GM23338 (cell line): ENCODE measurements around the gene GRWD1. TPM values are rescaled to one million over a fixed set of nuclear protein-coding genes. Genes with fewer than 3 reads are reported as not detected.

Source experiments
- ATAC-seq: fragments of 200-7000 bp; cut with Tn5 transposase; 3 replicates; pipeline ENCODE4 v1.9.1; 2020
- DNase-seq: peaks from one replicate; pipeline ENCODE4 v3.0.0-alpha.2; 2015; ENCODE audit warnings: low spot score
- H2AFZ ChIP-seq: fragments of 200-600 bp; sonication (generic); 2 replicates; pipeline ENCODE4 v1.8.0; 2016; ENCODE audit warnings: antibody characterized with exemption, mild to moderate bottlenecking, moderate library complexity
- H3F3A ChIP-seq: fragments of 200-600 bp; sonication (generic); replicated peaks from 2 replicates; pipeline ENCODE4 v1.8.0; 2017; ENCODE audit warnings: antibody characterized with exemption, mixed run types, low read depth
- H3K27ac ChIP-seq: fragments of 200-600 bp; sonication (generic); 2 replicates; pipeline ENCODE4 v1.6.1; 2016; ENCODE audit warnings: low read depth
- H3K27me3 ChIP-seq: fragments of 200-600 bp; sonication (generic); 2 replicates; pipeline ENCODE4 v1.8.0; 2016; ENCODE audit warnings: mild to moderate bottlenecking, mixed run types, moderate library complexity; ENCODE audit not compliant: insufficient read depth
- H3K36me3 ChIP-seq: fragments of 200-600 bp; sonication (generic); 2 replicates; pipeline ENCODE4 v1.8.0; 2016; ENCODE audit warnings: mild to moderate bottlenecking; ENCODE audit not compliant: insufficient read depth
- H3K4me1 ChIP-seq: fragments of 200-600 bp; sonication (generic); 2 replicates; pipeline ENCODE4 v1.8.0; 2016; ENCODE audit warnings: mild to moderate bottlenecking, moderate library complexity; ENCODE audit not compliant: insufficient read depth
- H3K4me2 ChIP-seq: fragments of 200-600 bp; sonication (generic); 2 replicates; pipeline ENCODE4 v1.7.1; 2017; ENCODE audit warnings: mixed run types
- H3K4me3 ChIP-seq: fragments of 200-600 bp; sonication (generic); 2 replicates; pipeline ENCODE4 v1.6.1; 2016; ENCODE audit warnings: mixed run types
- H3K79me2 ChIP-seq: fragments of 200-600 bp; sonication (generic); replicated peaks from 2 replicates; pipeline ENCODE4 v1.8.0; 2017; ENCODE audit warnings: mild to moderate bottlenecking; ENCODE audit not compliant: insufficient read depth
- H3K9me2 ChIP-seq: fragments of 200-600 bp; sonication (generic); 2 replicates; pipeline ENCODE4 v1.8.0; 2017; ENCODE audit not compliant: insufficient read depth
- H4K20me1 ChIP-seq: fragments of 200-600 bp; sonication (generic); replicated peaks from 2 replicates; pipeline ENCODE4 v1.8.0; 2017; ENCODE audit warnings: mild to moderate bottlenecking; ENCODE audit not compliant: insufficient read depth
- H3K27ac Mint-ChIP-seq: 2 replicates; pipeline ENCODE4 v1.8.0; 2020; ENCODE audit warnings: inconsistent platforms, mild to moderate bottlenecking, moderate library complexity, mixed read lengths
- H3K27me3 Mint-ChIP-seq: 3 replicates; pipeline ENCODE4 v1.8.0; 2022; ENCODE audit warnings: low read depth, mild to moderate bottlenecking, moderate library complexity, mixed read lengths, inconsistent platforms; ENCODE audit not compliant: insufficient read depth, poor library complexity
- H3K36me3 Mint-ChIP-seq: 3 replicates; pipeline ENCODE4 v1.8.0; 2021; ENCODE audit warnings: low read depth, mild to moderate bottlenecking, inconsistent platforms, moderate library complexity, mixed read lengths
- H3K4me1 Mint-ChIP-seq: 3 replicates; pipeline ENCODE4 v1.8.0; 2020; ENCODE audit warnings: mild to moderate bottlenecking, inconsistent platforms, mixed read lengths
- H3K4me3 Mint-ChIP-seq: 3 replicates; pipeline ENCODE4 v1.8.0; 2021; ENCODE audit warnings: moderate library complexity, mild to moderate bottlenecking, inconsistent platforms, mixed read lengths
- H3K9me3 Mint-ChIP-seq: 3 replicates; pipeline ENCODE4 v1.8.0; 2020; ENCODE audit warnings: moderate library complexity, mild to moderate bottlenecking, inconsistent platforms, mixed read lengths
- EZH2 ChIP-seq: fragments of 200-600 bp; sonication (generic); IDR thresholded peaks from one replicate; pipeline ENCODE4 v1.8.0; 2017; ENCODE audit warnings: antibody characterized with exemption, mild to moderate bottlenecking, low read depth; ENCODE audit not compliant: unreplicated experiment
- EZH2phosphoT487 ChIP-seq: fragments of 200-600 bp; sonication (generic); IDR thresholded peaks from one replicate; pipeline ENCODE4 v1.8.1; 2018; ENCODE audit warnings: antibody characterized with exemption; ENCODE audit not compliant: unreplicated experiment
- JUNB ChIP-seq: IDR thresholded peaks from one replicate; pipeline ENCODE4 v1.6.1; 2016; ENCODE audit warnings: antibody characterized with exemption; ENCODE audit not compliant: unreplicated experiment
- POLR2AphosphoS5 ChIP-seq: IDR thresholded peaks from 2 replicates; pipeline ENCODE4 v1.6.1; 2016; ENCODE audit warnings: antibody characterized with exemption, low read depth
- STAT1 ChIP-seq: IDR thresholded peaks from one replicate; pipeline ENCODE4 v1.6.1; 2016; ENCODE audit warnings: antibody characterized with exemption; ENCODE audit not compliant: unreplicated experiment
- ZNF462 ChIP-seq: fragments of 250-450 bp; sonication (Bioruptor Pico); IDR thresholded peaks from 2 replicates; pipeline ENCODE4 v1.5.0; 2020; ENCODE audit warnings: mild to moderate bottlenecking, moderate library complexity
- polyA plus RNA-seq: library from polyadenylated mRNA; unstranded; fragments of >200 nt; fragmentation: Nextera tagmentation; extraction: Ambion mirVana; gene quantifications from 2 replicates; pipeline ENCODE4 v1.2.1, GENCODE V29; 2016
- total RNA-seq: library from RNA; depleted of rRNA; stranded (reverse); fragments of >200 nt; shearing (Covaris generic); gene quantifications from 2 replicates; pipeline ENCODE4 v1.2.3, GENCODE V29; 2014

GRWD1 gene
- total and polyA plus RNA-seq, 2 experiments from 2014 or later = 23.2 to 58.0 TPM

DNA sequence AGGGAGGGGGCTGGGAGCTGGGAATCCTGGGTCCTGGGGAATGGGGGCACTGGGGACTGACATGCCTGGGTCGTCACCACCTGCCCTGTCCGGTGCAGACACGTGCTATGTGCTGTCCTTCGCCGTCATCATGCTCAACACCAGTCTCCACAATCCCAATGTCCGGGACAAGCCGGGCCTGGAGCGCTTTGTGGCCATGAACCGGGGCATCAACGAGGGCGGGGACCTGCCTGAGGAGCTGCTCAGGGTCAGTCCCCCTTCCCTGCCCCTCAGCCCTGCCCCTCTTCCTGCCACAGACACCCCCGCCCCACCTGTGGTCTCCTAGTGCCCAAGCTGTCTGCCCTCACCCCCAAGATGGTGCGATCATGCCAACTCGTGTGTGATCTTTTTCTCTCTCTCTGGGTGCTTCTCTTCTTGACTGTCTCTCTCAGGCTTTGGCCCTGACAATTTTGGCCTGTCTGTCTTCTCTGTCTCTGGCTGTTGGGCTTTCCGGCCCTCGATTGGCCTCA lies 28.4 kb downstream of the GRWD1 start (continued):
- no peak for TF ChIP-seq ZNF462 (CRISPR knock-in tag)
- TF ChIP-seq STAT1 = no peak
- no peak for TF ChIP-seq POLR2AphosphoS5
- TF ChIP-seq EZH2 = no peak

DNA sequence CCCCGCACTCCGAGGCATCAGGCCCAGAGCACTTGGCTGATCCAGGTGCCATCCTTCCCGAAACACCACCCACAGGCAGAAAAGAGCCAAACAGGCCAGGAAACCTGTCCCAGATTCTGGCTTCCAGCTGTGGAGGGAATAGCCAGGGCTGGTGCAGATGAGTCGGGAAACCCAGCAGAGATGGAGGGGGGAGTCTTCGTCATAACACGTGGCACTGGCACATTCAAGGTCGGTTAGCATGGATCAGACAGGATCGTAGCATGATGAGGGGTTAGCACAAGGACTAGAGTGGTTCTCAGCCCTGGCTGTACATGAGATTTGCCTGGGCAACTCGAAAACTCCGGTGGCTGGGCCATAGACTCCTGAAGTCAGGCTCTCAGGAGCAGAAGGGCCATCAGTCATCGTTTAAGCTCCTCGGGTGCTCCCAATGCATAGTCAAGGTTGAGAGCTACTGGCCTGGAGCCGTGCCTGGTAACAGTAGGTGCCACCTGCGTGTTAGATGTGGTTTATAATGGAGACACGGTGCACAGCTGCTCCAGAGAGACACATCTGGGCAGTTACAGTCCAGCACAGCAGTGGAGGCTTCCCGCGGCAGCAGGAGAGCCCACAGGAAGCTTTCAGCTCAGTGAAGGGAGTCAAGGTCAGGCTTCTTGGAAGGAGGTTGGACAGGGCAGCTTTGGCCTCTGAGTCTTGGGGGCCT lies 29.7 kb downstream of the GRWD1 start:
- Histone ChIP-seq H3K4me1 (no peaks in the 10 kb centered on the region; the same call in 1 of the 2 replicates), H3F3A (peaks cover 27% of the 10 kb centered on the region), H3K4me2 (no peak overlapping the region), H3K79me2 (peaks cover 4% of the 10 kb centered on the region), H3K4me3 (no peak overlapping the region), H2AFZ (no peak overlapping the region), H4K20me1 (peaks cover 17% of the 10 kb centered on the region), H3K9me2 (no peaks in the 10 kb centered on the region), H3K36me3 (peaks cover 44% of the 10 kb centered on the region), H3K27me3 (no peaks in the 10 kb centered on the region), H3K27ac (no peak overlapping the region)
- Mint-ChIP-seq H3K36me3 (peaks cover 74% of the 10 kb centered on the region), H3K4me3 (no peak overlapping the region), H3K27me3 (peaks cover 24% of the 10 kb centered on the region), H3K27ac (no peak overlapping the region), H3K9me3 (no peaks in the 10 kb centered on the region), H3K4me1 (peaks cover 9% of the 10 kb centered on the region; the same call in 2 of the 3 replicates)
- no peak for ATAC-seq
- no peak for DNase-seq
- no peak for TF ChIP-seq POLR2AphosphoS5
- no peak for TF ChIP-seq JUNB
- TF ChIP-seq EZH2phosphoT487 = no peak
- no peak for TF ChIP-seq ZNF462 (CRISPR knock-in tag)
